Astrocyte (in vitro differentiated cells and primary cell): ENCODE results near the gene EPB41L3.

Experiments used
- EZH2 ChIP-seq: IDR thresholded peaks from 2 replicates; pipeline ENCODE4 v1.6.1; 2012; ENCODE audit warnings: mild to moderate bottlenecking, low read length, inconsistent platforms; ENCODE audit not compliant: insufficient read depth
- TF ChIP-seq, protein P1 (sequence below): IDR thresholded peaks from 2 replicates; pipeline ENCODE4 v1.5.1; 2011; ENCODE audit warnings: low read depth, mild to moderate bottlenecking, inconsistent platforms, low read length, moderate library complexity; ENCODE audit not compliant: insufficient read depth

DNA sequence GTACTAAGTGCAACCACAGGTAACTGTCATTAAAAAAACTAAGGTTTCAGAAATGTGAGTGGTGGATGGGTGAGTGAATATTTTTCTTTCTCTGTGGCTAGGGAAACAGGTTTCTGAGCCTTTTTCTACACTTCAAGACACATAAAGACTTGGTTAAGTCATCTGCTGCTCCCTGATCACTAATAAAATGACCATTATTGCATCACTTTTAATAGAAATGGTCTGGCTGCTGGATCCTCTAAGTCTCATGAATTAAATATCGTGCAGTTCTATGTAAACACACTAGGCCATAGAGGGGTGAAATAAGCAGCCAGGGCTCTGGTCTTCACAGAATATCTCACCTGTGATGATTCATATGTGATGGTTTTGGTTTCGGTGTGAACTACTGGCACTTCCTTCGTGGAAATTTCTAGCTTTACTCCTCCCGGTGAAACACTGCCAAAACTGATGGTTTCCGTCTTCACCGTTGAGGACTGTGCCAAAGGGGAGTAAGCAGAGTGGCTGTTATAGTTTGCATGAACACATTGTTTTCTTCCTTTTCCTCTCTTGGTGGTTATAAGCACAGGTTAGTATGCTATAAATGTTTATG, 147.8 kb downstream of the EPB41L3 start:
- TF ChIP-seq, protein P1, sequence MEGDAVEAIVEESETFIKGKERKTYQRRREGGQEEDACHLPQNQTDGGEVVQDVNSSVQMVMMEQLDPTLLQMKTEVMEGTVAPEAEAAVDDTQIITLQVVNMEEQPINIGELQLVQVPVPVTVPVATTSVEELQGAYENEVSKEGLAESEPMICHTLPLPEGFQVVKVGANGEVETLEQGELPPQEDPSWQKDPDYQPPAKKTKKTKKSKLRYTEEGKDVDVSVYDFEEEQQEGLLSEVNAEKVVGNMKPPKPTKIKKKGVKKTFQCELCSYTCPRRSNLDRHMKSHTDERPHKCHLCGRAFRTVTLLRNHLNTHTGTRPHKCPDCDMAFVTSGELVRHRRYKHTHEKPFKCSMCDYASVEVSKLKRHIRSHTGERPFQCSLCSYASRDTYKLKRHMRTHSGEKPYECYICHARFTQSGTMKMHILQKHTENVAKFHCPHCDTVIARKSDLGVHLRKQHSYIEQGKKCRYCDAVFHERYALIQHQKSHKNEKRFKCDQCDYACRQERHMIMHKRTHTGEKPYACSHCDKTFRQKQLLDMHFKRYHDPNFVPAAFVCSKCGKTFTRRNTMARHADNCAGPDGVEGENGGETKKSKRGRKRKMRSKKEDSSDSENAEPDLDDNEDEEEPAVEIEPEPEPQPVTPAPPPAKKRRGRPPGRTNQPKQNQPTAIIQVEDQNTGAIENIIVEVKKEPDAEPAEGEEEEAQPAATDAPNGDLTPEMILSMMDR = no peak
- no peak for TF ChIP-seq EZH2
